Colonic mucosa (tissue), 4 donors: ENCODE measurements around the gene TDRD12. TPM values are rescaled to one million over a fixed set of nuclear protein-coding genes. Genes with fewer than 3 reads are reported as not detected.

Experiments
- DNase-seq: peaks from one replicate; pipeline ENCODE4 v3.0.0-alpha.2; 2020
- H3K27ac ChIP-seq: fragments of 200-600 bp; one replicate; pipeline ENCODE4 v1.8.0; 2021
- H3K27me3 ChIP-seq: fragments of 200-600 bp; one replicate; pipeline ENCODE4 v1.8.0; 2021
- H3K36me3 ChIP-seq: fragments of 200-600 bp; one replicate; pipeline ENCODE4 v1.8.0; 2021
- H3K4me1 ChIP-seq: fragments of 200-600 bp; one replicate; pipeline ENCODE4 v1.8.0; 2021; ENCODE audit warnings: mild to moderate bottlenecking
- H3K4me3 ChIP-seq: fragments of 200-600 bp; one replicate; pipeline ENCODE4 v1.8.0; 2021
- H3K9ac ChIP-seq, 2 donors: one replicate each; pipeline ENCODE4 v1.7.0; 2013; ENCODE audit warnings: control low read depth in 2 of 2, low read depth in 2 of 2, low read length in 2 of 2
- H3K9me3 ChIP-seq: fragments of 200-600 bp; one replicate; pipeline ENCODE4 v1.8.0; 2021
- CTCF ChIP-seq: fragments of 200-600 bp; IDR thresholded peaks from one replicate; pipeline ENCODE4 v1.8.0; 2022; ENCODE audit warnings: antibody characterized with exemption, mild to moderate bottlenecking
- intact Hi-C: fragments of 100-400 bp; cut with DNase I; formaldehyde crosslinking; loops from one replicate; pipeline ENCODE4 v1.14.1; 2022
- total RNA-seq, 2 donors: library from RNA; stranded (reverse); fragmentation: NEBNext Ultra II Directional in 1 of 2; extraction: Animal tissue kit (Norgen Biotek cat#: 25700) in 1 of 2; gene quantifications; one replicate each; pipeline ENCODE4 v1.2.1, GENCODE V29; 2021
- donor health status: healthy.
- donor health status: DM: no; HTN: no; CAD: no.
- donor health status: DM: no; HTN: no; CAD: no.

Gene TDRD12
- total RNA-seq, 2 donors from 2014 or later: 0.37 TPM; not detected in 1

DNA sequence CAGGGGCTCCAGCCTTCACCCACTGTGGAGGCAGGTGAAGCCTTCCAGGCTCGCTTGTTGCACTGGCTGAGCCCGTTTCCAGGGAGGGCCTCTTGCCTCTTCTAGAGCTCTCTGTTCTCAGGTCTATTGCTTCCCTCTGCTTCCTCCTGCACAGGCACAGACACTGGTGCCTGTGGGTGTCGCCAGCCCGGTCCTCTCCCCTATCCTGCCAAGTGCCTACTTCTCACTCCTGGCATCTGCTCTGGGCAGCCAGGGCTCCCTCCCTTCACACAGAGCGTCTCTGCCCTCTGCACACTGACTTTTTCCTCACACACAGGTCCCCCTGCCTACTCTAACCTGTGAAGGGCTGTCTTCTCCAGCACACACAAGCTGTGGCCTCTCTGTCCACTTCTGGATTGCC, 89.7 kb downstream of the TDRD12 start:
- no peak overlapping the region for H3K27ac ChIP-seq
- no peaks in the 10 kb centered on the region for H3K4me1 ChIP-seq
- no peak overlapping the region for H3K9ac ChIP-seq
- no peak for DNase-seq
- intact Hi-C loops: no loop called here
- H3K4me3 ChIP-seq: no peak overlapping the region
- no peaks in the 10 kb centered on the region for H3K27me3 ChIP-seq
- no peak for TF ChIP-seq CTCF
- no peaks in the 10 kb centered on the region for H3K9me3 ChIP-seq
- no peaks in the 10 kb centered on the region for H3K36me3 ChIP-seq

GRCh38 chr19:32809754-32810153, 90.2 kb downstream of the TDRD12 start:
- H3K27ac ChIP-seq: no peak overlapping the region
- no peaks in the 10 kb centered on the region for H3K9me3 ChIP-seq
- no peak overlapping the region for H3K4me3 ChIP-seq
- H3K36me3 ChIP-seq: no peaks in the 10 kb centered on the region
- H3K27me3 ChIP-seq: no peaks in the 10 kb centered on the region
- no peaks in the 10 kb centered on the region for H3K4me1 ChIP-seq
- intact Hi-C loops: no loop called here
- H3K9ac ChIP-seq: no peak overlapping the region
- TF ChIP-seq CTCF: no peak
- DNase-seq: no peak

GRCh38 chr19:32810452-32810851, 90.9 kb downstream of the TDRD12 start:
- no peak overlapping the region for H3K9ac ChIP-seq
- TF ChIP-seq CTCF: no peak
- DNase-seq: no peak
- intact Hi-C loops: no loop called here
- no peak overlapping the region for H3K4me3 ChIP-seq
- H3K36me3 ChIP-seq: no peaks in the 10 kb centered on the region
- no peak overlapping the region for H3K27ac ChIP-seq
- no peaks in the 10 kb centered on the region for H3K27me3 ChIP-seq
- H3K9me3 ChIP-seq: no peaks in the 10 kb centered on the region
- H3K4me1 ChIP-seq: no peaks in the 10 kb centered on the region

- no peaks in the 10 kb centered on the region for H3K27me3 ChIP-seq
- H3K4me3 ChIP-seq: no peak overlapping the region
- no peaks in the 10 kb centered on the region for H3K4me1 ChIP-seq
- H3K9ac ChIP-seq: no peak overlapping the region
- no peaks in the 10 kb centered on the region for H3K9me3 ChIP-seq
- no peaks in the 10 kb centered on the region for H3K36me3 ChIP-seq
- intact Hi-C loops: no loop called here
- H3K27ac ChIP-seq: no peak overlapping the region
- no peak for TF ChIP-seq CTCF
- DNase-seq: no peak
These were observed 91.6 kb downstream of the TDRD12 start for GRCh38 chr19:32811151-32811550.

DNA sequence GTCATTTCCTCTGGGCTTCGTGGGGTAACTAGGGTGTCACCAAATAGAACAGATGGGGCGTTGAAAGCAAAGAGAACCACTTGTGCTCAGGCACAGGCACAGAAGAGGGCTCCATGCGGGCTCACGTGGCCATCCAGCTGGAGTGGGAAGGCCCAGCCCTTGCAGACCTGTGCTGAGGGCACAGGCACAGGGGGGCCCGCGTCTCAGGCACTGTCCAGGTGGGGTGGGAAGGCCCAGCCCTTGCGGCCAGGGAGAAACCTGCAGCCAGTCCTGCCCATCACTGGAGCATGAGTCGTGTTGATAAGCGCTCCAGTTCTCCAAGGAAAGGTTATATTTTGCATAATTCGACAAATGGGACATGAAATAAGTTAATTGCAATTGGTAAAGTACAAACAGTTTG, 92.5 kb downstream of the TDRD12 start:
- TF ChIP-seq CTCF: no peak
- Histone ChIP-seq H3K4me3 (no peak overlapping the region), H3K27ac (no peak overlapping the region), H3K36me3 (no peaks in the 10 kb centered on the region), H3K9ac (no peak overlapping the region), H3K4me1 (no peaks in the 10 kb centered on the region), H3K9me3 (no peaks in the 10 kb centered on the region), H3K27me3 (no peaks in the 10 kb centered on the region)
- intact Hi-C loops: no loop called here
- no peak for DNase-seq

- Histone ChIP-seq H3K4me3 (no peak overlapping the region), H3K4me1 (no peaks in the 10 kb centered on the region), H3K27me3 (no peaks in the 10 kb centered on the region), H3K36me3 (no peaks in the 10 kb centered on the region), H3K9ac (no peak overlapping the region), H3K9me3 (no peaks in the 10 kb centered on the region), H3K27ac (no peak overlapping the region)
- TF ChIP-seq CTCF: no peak
- no peak for DNase-seq
- intact Hi-C loops: no loop called here
These were observed 93.0 kb downstream of the TDRD12 start for GRCh38 chr19:32812571-32812970.
